ENCODE results near the gene ABCC4. TPM values are rescaled to one million over a fixed set of nuclear protein-coding genes. Genes with fewer than 3 reads are reported as not detected.

Gene ABCC4
- total RNA-seq, 2 donors from 2014 or later = 119 to 144 TPM

DNA sequence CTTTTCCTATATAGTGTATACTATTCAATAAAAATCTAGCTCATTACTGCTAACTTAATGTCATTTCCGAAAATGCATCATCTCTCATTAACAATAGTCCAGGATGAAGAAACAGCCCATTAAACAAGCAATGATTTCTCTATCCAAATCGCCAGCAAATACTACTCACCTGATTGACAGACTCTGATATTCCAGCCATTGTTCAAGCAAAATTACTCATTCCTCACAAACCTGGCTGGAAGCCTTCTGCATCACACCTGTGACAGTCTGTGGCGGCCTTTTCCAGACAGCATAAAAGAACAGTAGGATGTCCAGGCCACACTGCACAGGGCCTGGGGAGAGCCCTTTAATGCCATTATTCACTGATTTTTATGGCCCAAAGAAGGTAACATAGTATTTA, 115.9 kb downstream of the ABCC4 start:
- Histone ChIP-seq H3K4me3 (ENCODE audit: low read length) (no peak overlapping the region), H3K9ac (ENCODE audit: extremely low read depth, low read length, poor library complexity, severe bottlenecking) (no peak overlapping the region), H3K27ac (ENCODE audit: low read depth, low read length) (no peak overlapping the region), H3K9me3 (ENCODE audit: control insufficient read depth, low read length) (peaks cover 7% of the 10 kb centered on the region), H3K4me1 (ENCODE audit: control insufficient read depth, insufficient read depth, low read length) (peaks cover 6% of the 10 kb centered on the region), H3K36me3 (ENCODE audit: control insufficient read depth, insufficient read depth, low read length) (peaks cover 56% of the 10 kb centered on the region), H3K27me3 (ENCODE audit: control insufficient read depth, insufficient read depth, low read length, poor library complexity, severe bottlenecking) (no peaks in the 10 kb centered on the region)
- Mint-ChIP-seq H3K27me3 (ENCODE audit: insufficient read depth) (no peaks in the 10 kb centered on the region), H3K27ac (no peak overlapping the region), H3K4me3 (no peak overlapping the region), H3K36me3 (ENCODE audit: low read depth) (peaks cover 65% of the 10 kb centered on the region), H3K4me1 (peaks cover 9% of the 10 kb centered on the region), H3K9me3 (no peaks in the 10 kb centered on the region)
- no peak for DNase-seq
- 90 to 100% methylated on average over 1 to 3 of the region's 3 CpGs for WGBS, 2 experiments (ENCODE audit: insufficient coverage in 1 of 2, insufficient read length in 1 of 2)
- TF ChIP-seq, protein P1, sequence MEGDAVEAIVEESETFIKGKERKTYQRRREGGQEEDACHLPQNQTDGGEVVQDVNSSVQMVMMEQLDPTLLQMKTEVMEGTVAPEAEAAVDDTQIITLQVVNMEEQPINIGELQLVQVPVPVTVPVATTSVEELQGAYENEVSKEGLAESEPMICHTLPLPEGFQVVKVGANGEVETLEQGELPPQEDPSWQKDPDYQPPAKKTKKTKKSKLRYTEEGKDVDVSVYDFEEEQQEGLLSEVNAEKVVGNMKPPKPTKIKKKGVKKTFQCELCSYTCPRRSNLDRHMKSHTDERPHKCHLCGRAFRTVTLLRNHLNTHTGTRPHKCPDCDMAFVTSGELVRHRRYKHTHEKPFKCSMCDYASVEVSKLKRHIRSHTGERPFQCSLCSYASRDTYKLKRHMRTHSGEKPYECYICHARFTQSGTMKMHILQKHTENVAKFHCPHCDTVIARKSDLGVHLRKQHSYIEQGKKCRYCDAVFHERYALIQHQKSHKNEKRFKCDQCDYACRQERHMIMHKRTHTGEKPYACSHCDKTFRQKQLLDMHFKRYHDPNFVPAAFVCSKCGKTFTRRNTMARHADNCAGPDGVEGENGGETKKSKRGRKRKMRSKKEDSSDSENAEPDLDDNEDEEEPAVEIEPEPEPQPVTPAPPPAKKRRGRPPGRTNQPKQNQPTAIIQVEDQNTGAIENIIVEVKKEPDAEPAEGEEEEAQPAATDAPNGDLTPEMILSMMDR (conservative IDR thresholded peaks at IDR 0.05) = no peak

DNA sequence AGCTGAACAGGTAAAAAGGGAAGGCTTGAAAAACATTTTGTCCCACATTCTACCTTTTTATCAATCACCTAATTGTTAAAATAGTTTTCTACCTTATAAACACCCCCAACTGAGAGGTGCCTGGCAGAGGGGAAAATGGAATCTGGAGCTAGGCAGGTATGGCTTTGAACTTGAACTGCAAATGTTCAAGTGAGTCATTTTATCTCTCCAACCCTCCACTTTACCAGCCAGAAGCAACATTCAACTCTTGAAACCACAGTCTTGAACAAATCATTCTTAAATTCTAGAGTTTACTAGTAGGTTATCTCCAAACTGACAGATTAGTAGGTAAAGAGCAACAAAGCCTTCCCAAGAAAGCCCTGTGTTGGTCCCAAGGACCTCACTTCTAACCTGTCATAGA, 116.9 kb downstream of the ABCC4 start:
- no peak overlapping the region for H3K27ac Mint-ChIP-seq
- Histone ChIP-seq H3K9ac (ENCODE audit: extremely low read depth, low read length, poor library complexity, severe bottlenecking) (no peak overlapping the region), H3K4me1 (ENCODE audit: control insufficient read depth, insufficient read depth, low read length) (peaks cover 6% of the 10 kb centered on the region), H3K27me3 (ENCODE audit: control insufficient read depth, insufficient read depth, low read length, poor library complexity, severe bottlenecking) (no peaks in the 10 kb centered on the region), H3K27ac (ENCODE audit: low read depth, low read length) (no peak overlapping the region), H3K9me3 (ENCODE audit: control insufficient read depth, low read length) (peaks cover 7% of the 10 kb centered on the region), H3K36me3 (ENCODE audit: control insufficient read depth, insufficient read depth, low read length) (peaks cover 52% of the 10 kb centered on the region), H3K4me3 (ENCODE audit: low read length) (no peak overlapping the region)
- TF ChIP-seq, protein P1 (conservative IDR thresholded peaks at IDR 0.05) = no peak
- H3K4me1 Mint-ChIP-seq = peaks cover 12% of the 10 kb centered on the region
- H3K36me3 Mint-ChIP-seq (ENCODE audit: low read depth) = peaks cover 73% of the 10 kb centered on the region
- no peaks in the 10 kb centered on the region for H3K27me3 Mint-ChIP-seq (ENCODE audit: insufficient read depth)
- no peak for DNase-seq
- no peak overlapping the region for H3K4me3 Mint-ChIP-seq
- no peaks in the 10 kb centered on the region for H3K9me3 Mint-ChIP-seq

DNA sequence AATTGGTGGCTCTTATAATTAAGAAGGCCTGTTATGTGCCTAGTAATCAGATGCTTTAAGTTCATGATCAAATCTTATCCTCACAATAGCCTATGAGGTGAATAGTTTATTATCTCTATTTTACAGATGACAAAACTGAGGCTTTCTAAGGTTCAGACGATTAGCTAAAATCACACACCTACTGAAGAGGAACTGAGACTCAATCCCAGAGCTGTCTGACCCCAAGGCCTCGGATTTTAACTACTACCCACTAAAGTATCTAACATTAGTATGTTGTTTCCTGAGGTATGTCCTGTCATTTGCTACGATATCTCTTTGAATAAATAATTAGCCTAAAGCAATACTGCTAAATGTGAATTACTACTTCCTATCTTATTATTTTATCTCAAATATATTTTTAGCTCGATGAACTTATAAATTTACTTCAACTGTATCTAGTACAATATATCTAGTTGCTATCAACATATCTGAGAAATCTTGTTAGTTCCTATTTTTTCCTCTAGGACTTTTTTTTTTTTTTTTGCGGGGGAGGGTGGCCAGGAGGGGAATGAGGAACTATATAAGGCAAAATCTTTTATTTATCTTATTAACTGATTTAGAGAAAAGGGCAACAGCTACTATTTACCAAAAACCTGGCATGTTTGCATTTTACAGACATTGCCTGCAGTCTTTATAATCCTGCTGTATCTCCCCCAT, 118.5 kb downstream of the ABCC4 start:
- no peak for DNase-seq
- TF ChIP-seq, protein P1 (conservative IDR thresholded peaks at IDR 0.05) = no peak

More for the DNA sequence above, 118.5 kb downstream of the ABCC4 start:
- WGBS, 2 experiments (ENCODE audit: insufficient coverage in 1 of 2, insufficient read length in 1 of 2) = 97% methylated on average over 3 of the region's 5 CpGs; no CpG with 5 or more reads in 1 of the 2 experiments
- no peaks in the 10 kb centered on the region for H3K27me3 Mint-ChIP-seq (ENCODE audit: insufficient read depth)
- H3K27ac ChIP-seq (ENCODE audit: low read depth, low read length) = no peak overlapping the region
- peaks cover 6% of the 10 kb centered on the region for H3K4me1 ChIP-seq (ENCODE audit: control insufficient read depth, insufficient read depth, low read length)
- H3K4me1 Mint-ChIP-seq = peaks cover 12% of the 10 kb centered on the region
- H3K27ac Mint-ChIP-seq = no peak overlapping the region
- peaks cover 78% of the 10 kb centered on the region for H3K36me3 Mint-ChIP-seq (ENCODE audit: low read depth)
- no peaks in the 10 kb centered on the region for H3K9me3 Mint-ChIP-seq
- H3K36me3 ChIP-seq (ENCODE audit: control insufficient read depth, insufficient read depth, low read length) = peaks cover 60% of the 10 kb centered on the region
- H3K27me3 ChIP-seq (ENCODE audit: control insufficient read depth, insufficient read depth, low read length, poor library complexity, severe bottlenecking) = no peaks in the 10 kb centered on the region
- H3K4me3 Mint-ChIP-seq = no peak overlapping the region
- H3K9me3 ChIP-seq (ENCODE audit: control insufficient read depth, low read length) = peaks cover 7% of the 10 kb centered on the region
- no peak overlapping the region for H3K4me3 ChIP-seq (ENCODE audit: low read length)
- H3K9ac ChIP-seq (ENCODE audit: extremely low read depth, low read length, poor library complexity, severe bottlenecking) = no peak overlapping the region
